ENCODE measurements around the gene LPA. TPM values are rescaled to one million over a fixed set of nuclear protein-coding genes. Genes with fewer than 3 reads are reported as not detected.

Gene LPA
- total RNA-seq, 1 experiment from 2014 or later = not detected

GRCh38 chr6:160505970-160506369, 158.1 kb downstream of the LPA start:
- no peaks in the 10 kb centered on the region for H3K9me2 ChIP-seq (ENCODE audit: insufficient read depth)
- no peaks in the 10 kb centered on the region for H3F3A ChIP-seq (ENCODE audit: insufficient read depth, low read depth)
- H3K4me2 ChIP-seq = no peak overlapping the region
- DNase-seq = no peak
- no peak overlapping the region for H2AFZ ChIP-seq
- H3K27me3 ChIP-seq (ENCODE audit: insufficient read depth, low read depth) = peaks cover 21% of the 10 kb centered on the region
- no peak overlapping the region for H3K4me3 ChIP-seq
- H3K4me1 ChIP-seq (replicated peaks; ENCODE audit: insufficient read depth) = no peaks in the 10 kb centered on the region
- no peak overlapping the region for H3K27ac ChIP-seq
- H3K9me3 ChIP-seq (ENCODE audit: insufficient read depth, low read depth) = no peaks in the 10 kb centered on the region
- no peaks in the 10 kb centered on the region for H3K36me3 ChIP-seq (ENCODE audit: low read depth)
- H3K79me2 ChIP-seq (ENCODE audit: low read depth) = no peaks in the 10 kb centered on the region
- TF ChIP-seq CTCF (conservative IDR thresholded peaks at IDR 0.05) (no peak), EZH2 (IDR thresholded peaks at IDR 0.05; ENCODE audit: low read depth) (no peak)
- ChIA-PET CTCF (no interaction called here), POLR2A (ENCODE audit: unreplicated experiment) (no interaction called here)
- no TSS peak for BruUV-seq (replicated peaks)
- no peaks in the 10 kb centered on the region for H4K20me1 ChIP-seq (ENCODE audit: insufficient read depth)
- intact Hi-C loops (cut with micrococcal nuclease; ENCODE audit: unreplicated experiment) = no loop called here

GRCh38 chr6:160500639-160501038, 163.4 kb downstream of the LPA start:
- Histone ChIP-seq H3K4me1 (replicated peaks; ENCODE audit: insufficient read depth) (no peaks in the 10 kb centered on the region), H2AFZ (no peak overlapping the region), H3K9me3 (ENCODE audit: insufficient read depth, low read depth) (no peaks in the 10 kb centered on the region), H3F3A (ENCODE audit: insufficient read depth, low read depth) (no peaks in the 10 kb centered on the region), H3K79me2 (ENCODE audit: low read depth) (no peaks in the 10 kb centered on the region), H3K27ac (no peak overlapping the region), H3K27me3 (ENCODE audit: insufficient read depth, low read depth) (peaks cover 47% of the 10 kb centered on the region), H3K4me2 (no peak overlapping the region), H3K4me3 (no peak overlapping the region), H3K9me2 (ENCODE audit: insufficient read depth) (no peaks in the 10 kb centered on the region), H3K36me3 (ENCODE audit: low read depth) (no peaks in the 10 kb centered on the region), H4K20me1 (ENCODE audit: insufficient read depth) (no peaks in the 10 kb centered on the region)
- no peak for DNase-seq
- POLR2A ChIA-PET (ENCODE audit: unreplicated experiment) = no interaction called here
- intact Hi-C loops (cut with micrococcal nuclease; ENCODE audit: unreplicated experiment) = no loop called here
- no TSS peak for BruUV-seq (replicated peaks)
- CTCF ChIA-PET = interaction anchor here (0.6 kb wide), 1 partner anchor 779 kb away, joined by 3 read pairs; no protein-coding TSS in a partner anchor
- no peak for TF ChIP-seq CTCF (conservative IDR thresholded peaks at IDR 0.05)
- no peak for TF ChIP-seq EZH2 (IDR thresholded peaks at IDR 0.05; ENCODE audit: low read depth)

DNA sequence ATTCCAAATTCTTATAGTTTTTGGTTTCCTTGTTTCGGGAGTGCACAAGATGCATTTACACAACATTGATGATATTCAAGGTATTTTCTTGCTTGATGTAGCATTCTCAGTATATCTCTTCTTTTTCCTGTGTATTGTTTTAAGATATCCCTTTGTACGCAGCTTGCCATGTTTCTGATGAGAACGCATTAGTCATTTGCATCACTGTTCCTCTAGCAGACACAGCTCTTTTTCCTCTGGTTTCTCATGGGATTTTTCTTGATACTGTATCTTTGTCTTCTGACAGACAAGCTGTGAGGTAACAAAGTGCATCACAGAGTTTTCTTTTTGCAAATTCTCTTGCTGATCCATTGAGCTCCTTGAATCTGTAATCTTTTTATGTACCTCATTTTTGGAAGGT, 169.5 kb downstream of the LPA start:
- Histone ChIP-seq H3K36me3 (ENCODE audit: low read depth) (no peaks in the 10 kb centered on the region), H3K79me2 (ENCODE audit: low read depth) (no peaks in the 10 kb centered on the region), H3K27ac (no peak overlapping the region), H3K4me2 (no peak overlapping the region), H3K27me3 (ENCODE audit: insufficient read depth, low read depth) (peaks cover 94% of the 10 kb centered on the region), H3K4me1 (replicated peaks; ENCODE audit: insufficient read depth) (no peaks in the 10 kb centered on the region), H4K20me1 (ENCODE audit: insufficient read depth) (no peaks in the 10 kb centered on the region), H3K4me3 (no peak overlapping the region), H3K9me3 (ENCODE audit: insufficient read depth, low read depth) (no peaks in the 10 kb centered on the region), H2AFZ (no peak overlapping the region), H3K9me2 (ENCODE audit: insufficient read depth) (no peaks in the 10 kb centered on the region), H3F3A (ENCODE audit: insufficient read depth, low read depth) (no peaks in the 10 kb centered on the region)
- CTCF ChIA-PET = no interaction called here
- no TSS peak for BruUV-seq (replicated peaks)
- POLR2A ChIA-PET (ENCODE audit: unreplicated experiment) = no interaction called here
- intact Hi-C loops (cut with micrococcal nuclease; ENCODE audit: unreplicated experiment) = no loop called here
- no peak for TF ChIP-seq CTCF (conservative IDR thresholded peaks at IDR 0.05)
- TF ChIP-seq EZH2 (IDR thresholded peaks at IDR 0.05; ENCODE audit: low read depth) = no peak
- no peak for DNase-seq

All from PC-9 (cell line).